Measurements from ENCODE around the gene PROX1.

The PROX1 gene

GRCh38 chr1:214010197-214010573, 22.4 kb downstream of the PROX1 start:
- TF ChIP-seq CTCF (IDR thresholded peaks at IDR 0.05; ENCODE audit: insufficient read depth, low read length) (no peak), POLR2AphosphoS5 (IDR thresholded peaks at IDR 0.05; ENCODE audit: low read depth) (no peak), GABPA (IDR thresholded peaks at IDR 0.05; ENCODE audit: low read depth) (no peak), SPI1 (IDR thresholded peaks at IDR 0.05; ENCODE audit: borderline replicate concordance, low read depth) (no peak)
- TF ChIP-seq, protein P1, sequence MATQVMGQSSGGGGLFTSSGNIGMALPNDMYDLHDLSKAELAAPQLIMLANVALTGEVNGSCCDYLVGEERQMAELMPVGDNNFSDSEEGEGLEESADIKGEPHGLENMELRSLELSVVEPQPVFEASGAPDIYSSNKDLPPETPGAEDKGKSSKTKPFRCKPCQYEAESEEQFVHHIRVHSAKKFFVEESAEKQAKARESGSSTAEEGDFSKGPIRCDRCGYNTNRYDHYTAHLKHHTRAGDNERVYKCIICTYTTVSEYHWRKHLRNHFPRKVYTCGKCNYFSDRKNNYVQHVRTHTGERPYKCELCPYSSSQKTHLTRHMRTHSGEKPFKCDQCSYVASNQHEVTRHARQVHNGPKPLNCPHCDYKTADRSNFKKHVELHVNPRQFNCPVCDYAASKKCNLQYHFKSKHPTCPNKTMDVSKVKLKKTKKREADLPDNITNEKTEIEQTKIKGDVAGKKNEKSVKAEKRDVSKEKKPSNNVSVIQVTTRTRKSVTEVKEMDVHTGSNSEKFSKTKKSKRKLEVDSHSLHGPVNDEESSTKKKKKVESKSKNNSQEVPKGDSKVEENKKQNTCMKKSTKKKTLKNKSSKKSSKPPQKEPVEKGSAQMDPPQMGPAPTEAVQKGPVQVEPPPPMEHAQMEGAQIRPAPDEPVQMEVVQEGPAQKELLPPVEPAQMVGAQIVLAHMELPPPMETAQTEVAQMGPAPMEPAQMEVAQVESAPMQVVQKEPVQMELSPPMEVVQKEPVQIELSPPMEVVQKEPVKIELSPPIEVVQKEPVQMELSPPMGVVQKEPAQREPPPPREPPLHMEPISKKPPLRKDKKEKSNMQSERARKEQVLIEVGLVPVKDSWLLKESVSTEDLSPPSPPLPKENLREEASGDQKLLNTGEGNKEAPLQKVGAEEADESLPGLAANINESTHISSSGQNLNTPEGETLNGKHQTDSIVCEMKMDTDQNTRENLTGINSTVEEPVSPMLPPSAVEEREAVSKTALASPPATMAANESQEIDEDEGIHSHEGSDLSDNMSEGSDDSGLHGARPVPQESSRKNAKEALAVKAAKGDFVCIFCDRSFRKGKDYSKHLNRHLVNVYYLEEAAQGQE (IDR thresholded peaks at IDR 0.05; ENCODE audit: insufficient replicate concordance, low read depth): no peak
- DNase-seq (ENCODE audit: low read depth in 1 of 2, low spot score in 1 of 2): no peak
- Histone ChIP-seq H3K4me3 (replicated peaks; ENCODE audit: insufficient read depth, low read length) (no peak overlapping the region), H3K27ac (replicated peaks) (no peak overlapping the region), H3K27me3 (ENCODE audit: insufficient read depth, poor library complexity, severe bottlenecking) (no peaks in the 10 kb centered on the region)

DNA sequence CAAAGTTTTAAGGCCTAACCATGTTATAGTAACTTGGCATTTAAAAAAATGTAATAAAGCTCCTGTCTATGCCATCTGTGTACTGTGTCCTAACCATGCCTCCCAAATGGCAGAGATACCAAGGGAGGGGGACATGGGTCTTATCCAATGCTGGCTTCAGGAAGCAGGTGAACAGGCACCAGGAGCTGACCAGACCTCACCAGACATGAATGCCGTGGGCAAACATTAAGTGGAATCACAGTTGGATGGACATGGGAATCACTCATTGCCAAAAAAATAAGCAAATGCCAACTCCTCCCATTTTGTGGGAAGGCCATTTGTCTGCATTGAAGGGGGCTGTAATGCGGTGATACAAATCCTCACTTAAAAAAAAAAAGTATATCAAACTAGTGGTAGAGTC, 22.9 kb downstream of the PROX1 start:
- no peaks in the 10 kb centered on the region for H3K27me3 ChIP-seq (ENCODE audit: insufficient read depth, poor library complexity, severe bottlenecking)
- no peak overlapping the region for H3K27ac ChIP-seq (replicated peaks)
- DNase-seq (ENCODE audit: low read depth in 1 of 2, low spot score in 1 of 2): no peak
- no peak overlapping the region for H3K4me3 ChIP-seq (replicated peaks; ENCODE audit: insufficient read depth, low read length)
- TF ChIP-seq GABPA (IDR thresholded peaks at IDR 0.05; ENCODE audit: low read depth): no peak
- TF ChIP-seq, protein P1 (IDR thresholded peaks at IDR 0.05; ENCODE audit: insufficient replicate concordance, low read depth): no peak

DNA sequence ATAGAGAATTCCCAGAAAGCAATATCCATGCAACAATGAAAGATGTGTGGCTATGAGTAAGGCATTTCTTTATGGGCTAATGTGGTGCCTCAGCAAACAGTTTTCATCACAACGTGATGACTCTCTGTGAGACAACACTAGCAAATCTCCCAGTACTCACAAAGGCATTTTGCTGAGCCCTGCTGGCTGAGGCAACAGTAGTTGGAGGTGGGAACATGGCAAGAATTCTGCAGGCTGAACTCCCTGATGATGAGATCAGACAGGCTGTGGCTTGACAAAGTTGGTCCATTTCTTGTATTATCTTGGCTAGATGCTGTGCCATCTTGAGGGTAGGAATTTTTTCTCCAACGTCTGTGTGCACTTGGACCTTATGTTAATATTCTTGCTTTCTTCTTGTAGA, 24.6 kb downstream of the PROX1 start:
- DNase-seq (ENCODE audit: low read depth in 1 of 2, low spot score in 1 of 2): no peak
- TF ChIP-seq SPI1 (IDR thresholded peaks at IDR 0.05; ENCODE audit: borderline replicate concordance, low read depth) (no peak), POLR2AphosphoS5 (IDR thresholded peaks at IDR 0.05; ENCODE audit: low read depth) (no peak), GABPA (IDR thresholded peaks at IDR 0.05; ENCODE audit: low read depth) (no peak), CTCF (IDR thresholded peaks at IDR 0.05; ENCODE audit: insufficient read depth, low read length) (no peak)
- TF ChIP-seq, protein P1 (IDR thresholded peaks at IDR 0.05; ENCODE audit: insufficient replicate concordance, low read depth): no peak
- Histone ChIP-seq H3K27ac (replicated peaks) (no peak overlapping the region), H3K4me3 (replicated peaks; ENCODE audit: insufficient read depth, low read length) (no peak overlapping the region), H3K27me3 (ENCODE audit: insufficient read depth, poor library complexity, severe bottlenecking) (no peaks in the 10 kb centered on the region)
